Fibroblast of villous mesenchyme (primary cell): ENCODE results near the gene GP9. TPM values are rescaled to one million over a fixed set of nuclear protein-coding genes. Genes with fewer than 3 reads are reported as not detected.
A peak's percentile ranks its signal among the peaks of the same experiment; 100 is the strongest.

Source experiments
- DNase-seq: peaks from one replicate; pipeline ENCODE4 v3.0.0-alpha.2; 2010; ENCODE audit warnings: low read depth
- H3K4me3 ChIP-seq: 2 replicates; pipeline ENCODE4 v1.5.1; 2011; ENCODE audit warnings: low read depth, mild to moderate bottlenecking, low read length
- total RNA-seq: library from RNA; depleted of rRNA; stranded (reverse); fragments of >200 nt; gene quantifications from 2 replicates; pipeline ENCODE4 v1.2.3, GENCODE V29; 2012
- TF ChIP-seq, protein P1 (sequence below): IDR thresholded peaks from 2 replicates; pipeline ENCODE4 v1.5.1; 2012; ENCODE audit warnings: low read depth, mild to moderate bottlenecking, low read length; ENCODE audit not compliant: insufficient read depth

GP9 gene
- total RNA-seq, 1 donor = not detected

GRCh38 chr3:129016720-129017483 lies 43.7 kb upstream of the GP9 start:
- TF ChIP-seq, protein P1, sequence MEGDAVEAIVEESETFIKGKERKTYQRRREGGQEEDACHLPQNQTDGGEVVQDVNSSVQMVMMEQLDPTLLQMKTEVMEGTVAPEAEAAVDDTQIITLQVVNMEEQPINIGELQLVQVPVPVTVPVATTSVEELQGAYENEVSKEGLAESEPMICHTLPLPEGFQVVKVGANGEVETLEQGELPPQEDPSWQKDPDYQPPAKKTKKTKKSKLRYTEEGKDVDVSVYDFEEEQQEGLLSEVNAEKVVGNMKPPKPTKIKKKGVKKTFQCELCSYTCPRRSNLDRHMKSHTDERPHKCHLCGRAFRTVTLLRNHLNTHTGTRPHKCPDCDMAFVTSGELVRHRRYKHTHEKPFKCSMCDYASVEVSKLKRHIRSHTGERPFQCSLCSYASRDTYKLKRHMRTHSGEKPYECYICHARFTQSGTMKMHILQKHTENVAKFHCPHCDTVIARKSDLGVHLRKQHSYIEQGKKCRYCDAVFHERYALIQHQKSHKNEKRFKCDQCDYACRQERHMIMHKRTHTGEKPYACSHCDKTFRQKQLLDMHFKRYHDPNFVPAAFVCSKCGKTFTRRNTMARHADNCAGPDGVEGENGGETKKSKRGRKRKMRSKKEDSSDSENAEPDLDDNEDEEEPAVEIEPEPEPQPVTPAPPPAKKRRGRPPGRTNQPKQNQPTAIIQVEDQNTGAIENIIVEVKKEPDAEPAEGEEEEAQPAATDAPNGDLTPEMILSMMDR = no peak
- peak; percentile 43 for DNase-seq
- no peak overlapping the region for H3K4me3 ChIP-seq

DNA sequence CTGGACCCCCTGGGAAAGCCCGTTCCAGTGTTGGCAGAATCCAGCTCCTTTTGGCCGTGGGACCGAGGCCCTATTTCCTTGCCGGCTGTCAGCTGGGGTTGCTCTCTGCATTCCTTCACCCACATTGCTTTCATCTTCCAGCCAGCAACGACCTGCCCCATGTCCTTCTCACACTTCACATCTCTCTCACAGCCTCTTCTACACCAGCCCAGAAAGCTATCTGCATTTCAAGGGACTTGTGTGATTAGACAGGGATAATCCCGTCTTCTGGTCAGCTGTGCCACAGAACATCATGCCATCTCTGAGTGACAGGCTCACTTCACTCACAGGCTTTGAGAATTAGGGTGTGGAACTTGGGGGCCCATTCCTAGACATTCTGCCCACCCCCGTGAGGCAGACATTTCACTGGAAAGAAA lies 43.1 kb upstream of the GP9 start:
- TF ChIP-seq, protein P1 = no peak
- H3K4me3 ChIP-seq = no peak overlapping the region
- no peak for DNase-seq

- H3K4me3 ChIP-seq = no peak overlapping the region
- TF ChIP-seq, protein P1 = no peak
- DNase-seq = no peak
Measured at GRCh38 chr3:129018271-129018670, 42.3 kb upstream of the GP9 start.

DNA sequence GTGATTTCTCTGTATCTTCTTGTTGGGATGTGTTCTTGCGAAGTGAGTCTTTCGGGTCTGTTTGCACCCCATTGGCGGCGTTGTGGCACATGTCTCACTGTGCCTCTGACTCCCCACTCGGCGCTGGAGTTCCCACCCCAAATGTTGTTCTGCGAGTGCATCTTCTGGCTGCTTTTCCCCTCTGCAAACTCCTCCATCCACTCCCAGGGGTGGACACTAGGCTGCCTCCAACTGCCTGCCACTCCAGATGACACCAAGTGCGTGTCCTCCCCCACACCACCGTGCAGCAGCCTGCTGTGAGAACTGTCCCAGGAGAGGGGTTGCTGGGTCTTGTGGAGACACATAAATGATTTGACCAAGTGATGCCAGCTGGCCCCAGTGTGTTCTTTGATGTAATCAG lies 41.8 kb upstream of the GP9 start:
- TF ChIP-seq, protein P1 = no peak
- no peak overlapping the region for H3K4me3 ChIP-seq
- no peak for DNase-seq

DNA sequence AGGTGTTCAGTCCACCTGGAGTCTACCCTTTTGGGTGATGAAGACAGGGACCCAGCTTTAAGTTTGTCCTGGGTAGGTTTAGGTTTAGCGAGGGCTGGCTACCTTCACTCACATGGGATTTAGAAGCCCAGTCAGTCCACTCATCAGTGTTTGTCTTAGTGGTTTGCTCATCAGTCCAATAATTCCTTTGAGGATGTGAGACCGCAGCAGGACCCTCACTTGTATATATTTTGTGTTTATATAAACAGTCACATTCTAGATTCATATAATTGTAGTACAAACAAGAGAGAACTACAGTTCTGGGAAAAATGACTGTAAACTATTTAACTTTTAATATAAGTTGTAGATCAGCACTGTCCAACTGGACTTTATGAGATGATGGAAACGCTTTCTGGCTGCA lies 41.3 kb upstream of the GP9 start:
- peak; percentile 33 for DNase-seq
- H3K4me3 ChIP-seq = no peak overlapping the region
- TF ChIP-seq, protein P1 = no peak

DNA sequence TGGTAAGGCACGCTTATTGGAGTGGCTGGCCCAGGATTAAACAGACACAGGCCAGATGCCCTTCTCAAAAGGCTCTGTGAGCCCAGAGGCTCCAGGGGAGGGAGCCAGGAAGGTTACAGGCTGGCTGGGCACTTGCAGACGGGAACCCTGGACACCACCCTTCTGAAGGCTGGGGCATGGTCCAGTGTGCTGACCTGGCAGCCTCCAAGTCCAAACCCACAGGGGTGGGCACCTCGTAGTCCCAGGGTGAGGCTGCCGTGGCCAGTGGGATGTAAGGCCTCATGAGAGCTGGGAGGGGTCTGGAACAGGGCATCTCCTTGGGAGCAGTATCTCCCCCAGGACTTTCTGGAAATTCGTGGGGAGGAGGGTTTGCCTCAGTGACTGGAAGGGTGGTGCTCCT lies 39.9 kb upstream of the GP9 start:
- TF ChIP-seq, protein P1 = no peak
- H3K4me3 ChIP-seq = no peak overlapping the region
- peak; percentile 15 for DNase-seq

DNA sequence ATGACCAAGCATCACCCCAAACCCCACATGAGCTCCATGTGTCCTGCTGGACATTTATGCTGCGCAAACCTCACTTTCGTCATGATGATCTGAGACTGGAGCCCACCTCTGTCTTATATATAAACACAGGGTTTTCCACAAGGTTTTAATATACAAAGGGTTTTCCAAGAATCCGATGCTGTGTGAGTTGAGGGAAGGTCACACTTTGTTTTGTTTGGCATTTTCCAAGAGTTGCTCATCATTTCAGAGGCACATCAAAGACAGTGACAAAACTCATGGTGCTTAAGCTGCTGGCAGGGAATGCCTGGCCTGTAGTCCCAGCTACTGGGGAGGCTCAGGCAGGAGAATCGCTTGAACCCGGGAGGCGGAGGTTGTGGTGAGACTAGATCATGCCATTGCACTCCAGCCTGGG lies 39.4 kb upstream of the GP9 start:
- no peak overlapping the region for H3K4me3 ChIP-seq
- TF ChIP-seq, protein P1 = no peak
- peak; percentile 71 for DNase-seq
